H1 (cell line): Measurements from ENCODE around the gene CACNA1E.

ENCODE experiments used
- CTCF ChIP-seq, 3 experiments: IDR thresholded peaks; 1 replicate in 2 of 3; 2 replicates in 1 of 3; pipeline versions ENCODE4 v1.5.1 to v1.6.1; 2011; ENCODE audit warnings: low read length in 3 of 3, mild to moderate bottlenecking in 3 of 3, inconsistent platforms in 2 of 3, low read depth in 1 of 3, moderate library complexity in 1 of 3; ENCODE audit not compliant: insufficient read depth in 1 of 3; ENCODE audit errors: control extremely low read depth in 1 of 3
- EZH2 ChIP-seq: fragments of 200-600 bp; sonication (generic); IDR thresholded peaks from 2 replicates; pipeline ENCODE4 v1.7.1; 2012; ENCODE audit warnings: low read depth, mild to moderate bottlenecking, moderate library complexity, low read length, inconsistent platforms; ENCODE audit not compliant: severe bottlenecking
- GABPA ChIP-seq: IDR thresholded peaks from 2 replicates; pipeline ENCODE4 v1.6.1; 2011; ENCODE audit warnings: mild to moderate bottlenecking, low read length, moderate library complexity, borderline replicate concordance; ENCODE audit not compliant: insufficient read depth
- MAFK ChIP-seq: IDR thresholded peaks from 2 replicates; pipeline ENCODE4 v1.6.1; 2012; ENCODE audit warnings: low read depth, mild to moderate bottlenecking, improper control_type of control experiment, low read length
- TAF1 ChIP-seq: IDR thresholded peaks from 2 replicates; pipeline ENCODE4 v1.6.1; 2011; ENCODE audit warnings: mild to moderate bottlenecking, low read depth, low read length
- ZNF274 ChIP-seq: IDR thresholded peaks from 2 replicates; pipeline ENCODE4 v1.7.0; 2012; ENCODE audit warnings: low read length, borderline replicate concordance; ENCODE audit errors: extremely low read depth

DNA sequence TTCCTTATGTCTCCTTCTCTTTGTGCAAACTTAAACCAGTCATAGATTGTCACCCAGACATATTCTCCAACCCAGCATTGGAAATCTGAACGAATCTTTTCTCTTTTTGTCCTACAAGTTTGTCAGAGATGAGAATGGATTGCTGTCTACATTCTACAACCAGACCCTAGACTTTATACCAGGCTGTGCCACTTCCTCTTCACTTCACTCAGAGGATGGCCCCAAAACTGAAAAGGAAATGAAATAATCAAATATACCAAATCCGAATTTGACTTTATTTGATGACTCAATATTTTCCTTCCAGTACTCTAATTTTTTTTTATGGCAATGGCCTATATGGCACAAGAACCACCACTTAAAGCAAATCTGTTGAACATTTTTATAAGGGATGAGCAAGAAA lies 321.7 kb downstream of the CACNA1E start:
- no peak for TF ChIP-seq ZNF274
- TF ChIP-seq GABPA = no peak
- no peak for TF ChIP-seq EZH2
- TF ChIP-seq MAFK = no peak
- TF ChIP-seq TAF1 = no peak
- no peak for TF ChIP-seq CTCF (IDR thresholded peaks at IDR 0.05; ENCODE audit: control extremely low read depth in 1 of 3, insufficient read depth in 1 of 3, low read depth in 1 of 3, low read length in 3 of 3)
